GM19395 (cell line): ENCODE results near the gene FNDC3B.
"Not testable (repeated sequence)": the region's sequence is repeated elsewhere in the genome, so short reads cannot be mapped to it uniquely, and the experiment has no call there.

Experiments
- ATAC-seq: cut with Tn5 transposase; IDR thresholded peaks from one replicate; pipeline ENCODE4 v1.9.1; 2021; ENCODE audit warnings: mild to moderate bottlenecking, moderate library complexity; ENCODE audit not compliant: unreplicated experiment

Gene FNDC3B

DNA sequence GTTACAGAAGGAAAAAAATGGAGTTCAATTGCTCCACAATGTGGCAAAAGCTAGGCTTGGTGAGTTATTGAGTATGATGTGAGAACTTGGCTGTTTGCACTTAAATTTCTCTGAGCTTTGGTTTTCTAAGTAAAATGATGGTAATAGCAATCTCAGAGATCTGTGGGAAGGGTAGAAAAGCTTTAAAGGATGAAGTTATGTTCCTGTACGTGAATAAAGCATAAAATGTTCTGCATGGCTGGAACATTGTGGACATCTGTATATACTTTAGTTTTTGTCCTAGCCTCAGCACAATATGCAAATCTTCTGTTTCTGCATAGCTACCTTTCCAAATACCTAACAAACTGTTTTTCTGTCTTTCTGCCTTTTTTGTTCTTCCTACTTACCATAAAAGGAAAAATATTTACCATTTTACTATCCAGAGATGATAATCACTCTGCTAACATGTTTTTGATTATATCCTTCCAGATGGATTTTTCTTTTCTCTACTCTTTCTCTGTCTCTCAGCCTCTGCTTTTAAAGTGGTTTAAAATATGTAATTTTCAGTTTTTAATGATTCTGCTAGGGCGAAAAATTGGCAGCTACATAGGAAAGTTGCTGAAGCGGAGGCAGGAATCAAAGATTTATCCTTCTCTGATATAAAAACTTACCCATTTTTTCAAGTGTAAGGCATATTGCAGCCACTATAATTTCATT lies 188.1 kb downstream of the FNDC3B start:
- no peak for ATAC-seq

DNA sequence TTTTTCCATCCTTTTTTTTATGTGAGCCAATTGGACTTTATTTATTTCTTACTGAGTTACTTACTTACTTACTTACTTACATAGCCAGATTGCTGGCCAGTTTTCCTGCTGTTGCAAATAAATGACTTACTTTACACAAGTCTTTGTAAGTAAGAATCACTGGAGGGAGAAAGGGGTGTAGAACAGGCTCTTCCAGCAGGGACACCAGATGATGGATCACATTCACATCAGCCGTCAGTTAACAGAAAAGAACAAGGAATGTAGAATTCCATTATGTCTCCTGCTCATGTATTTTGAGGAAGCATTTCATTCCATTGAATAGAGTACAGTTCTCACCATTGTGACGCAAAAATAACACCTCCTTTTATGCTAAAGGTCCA lies 188.6 kb downstream of the FNDC3B start:
- no peak for ATAC-seq

DNA sequence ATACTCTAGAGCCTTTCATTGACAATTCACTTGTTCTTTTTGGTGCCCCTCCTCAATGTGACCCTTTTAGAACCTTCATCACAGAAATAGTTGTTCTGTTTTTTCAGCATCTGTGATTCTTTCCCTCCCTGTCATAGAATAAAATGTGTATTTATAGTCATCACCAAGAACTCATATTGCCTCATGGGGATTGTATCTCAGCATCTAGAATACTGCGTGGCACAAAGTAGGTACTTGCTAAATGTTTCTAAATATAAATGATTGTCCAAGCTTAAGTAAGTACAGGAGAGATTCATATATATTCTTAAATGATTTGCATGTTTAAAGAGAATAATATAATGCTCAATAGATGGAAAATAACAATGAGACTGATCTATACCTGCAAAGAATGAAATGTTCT lies 190.1 kb downstream of the FNDC3B start:
- ATAC-seq = no peak

GRCh38 chr3:172231318-172231901 lies 192.0 kb downstream of the FNDC3B start:
- ATAC-seq = no peak

GRCh38 chr3:172232579-172233212 lies 193.3 kb downstream of the FNDC3B start:
- no peak for ATAC-seq

- no peak for ATAC-seq
These were observed 194.3 kb downstream of the FNDC3B start for GRCh38 chr3:172233474-172234277.

GRCh38 chr3:172235698-172236097 lies 196.3 kb downstream of the FNDC3B start:
- no peak for ATAC-seq

DNA sequence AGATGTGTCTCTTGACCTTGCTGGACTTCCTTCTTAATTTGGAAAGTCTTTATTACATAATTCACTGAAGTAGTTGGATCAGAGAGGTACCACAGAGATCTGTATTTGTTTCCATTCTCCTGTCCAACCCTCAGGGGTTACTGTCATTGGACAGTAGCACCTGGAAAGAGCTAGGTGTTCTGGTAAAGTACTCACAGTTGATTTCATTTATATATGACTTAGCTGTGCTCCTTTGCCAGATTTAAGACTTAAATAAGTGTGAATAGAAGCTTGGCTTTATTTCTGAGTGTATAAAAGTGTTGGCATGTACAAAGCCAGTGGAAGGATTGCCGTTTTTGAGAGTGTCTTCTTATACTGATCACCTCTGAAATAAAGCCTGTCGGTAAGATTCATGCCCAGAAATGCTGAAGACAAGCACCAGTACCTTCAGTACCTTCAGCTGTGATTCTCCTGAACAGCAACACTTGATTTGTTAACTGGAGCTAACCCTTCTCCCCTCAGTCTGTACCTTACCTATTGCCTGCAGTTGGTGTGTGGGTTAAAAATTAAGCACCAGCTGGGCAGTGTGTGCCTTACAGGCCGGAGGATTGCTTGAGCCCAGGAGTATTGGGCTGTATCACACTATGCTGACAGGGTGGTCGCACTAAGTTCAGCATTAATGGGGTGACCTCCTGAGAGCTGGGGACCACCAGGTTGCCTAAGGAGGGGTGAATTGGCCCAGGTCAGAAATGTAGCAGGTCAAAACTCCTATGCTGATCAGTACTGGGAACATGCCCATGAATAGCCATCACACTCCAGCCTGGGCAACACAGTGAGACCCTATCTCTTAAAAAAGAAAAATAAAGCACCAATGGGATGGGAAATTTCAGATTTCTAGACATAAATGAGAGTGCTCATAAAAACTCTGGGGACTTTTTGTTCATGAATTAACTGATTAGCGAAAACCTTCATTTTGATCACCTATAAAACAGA lies 197.7 kb downstream of the FNDC3B start:
- no peak for ATAC-seq

DNA sequence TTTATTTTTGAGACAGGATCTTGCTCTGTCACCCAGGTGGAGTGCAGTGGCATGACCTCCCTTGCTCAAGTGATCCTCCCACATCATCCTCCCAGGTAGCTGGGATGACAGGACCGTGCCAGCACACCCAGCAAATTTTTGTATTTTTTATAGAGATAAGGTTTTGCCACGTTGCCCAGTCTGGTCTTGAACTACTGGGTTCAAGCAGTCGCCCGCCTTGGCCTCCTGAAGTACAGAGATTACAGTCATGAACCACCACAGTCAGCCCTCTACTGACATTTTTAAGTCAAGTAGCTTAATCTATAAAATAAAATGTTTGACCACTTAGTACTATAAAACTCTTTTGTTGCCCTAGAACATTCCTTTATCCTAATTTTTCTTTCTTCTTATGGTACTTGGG lies 198.8 kb downstream of the FNDC3B start:
- ATAC-seq = no peak

GRCh38 chr3:172239218-172239790 lies 199.9 kb downstream of the FNDC3B start:
- ATAC-seq = no peak

- no peak for ATAC-seq
These were observed 202.0 kb downstream of the FNDC3B start for GRCh38 chr3:172241405-172241804.

- ATAC-seq = not testable (repeated sequence)
These were observed 203.1 kb downstream of the FNDC3B start for GRCh38 chr3:172242471-172242870.

- ATAC-seq = not testable (repeated sequence)
These were observed 204.0 kb downstream of the FNDC3B start for GRCh38 chr3:172243376-172243775.

DNA sequence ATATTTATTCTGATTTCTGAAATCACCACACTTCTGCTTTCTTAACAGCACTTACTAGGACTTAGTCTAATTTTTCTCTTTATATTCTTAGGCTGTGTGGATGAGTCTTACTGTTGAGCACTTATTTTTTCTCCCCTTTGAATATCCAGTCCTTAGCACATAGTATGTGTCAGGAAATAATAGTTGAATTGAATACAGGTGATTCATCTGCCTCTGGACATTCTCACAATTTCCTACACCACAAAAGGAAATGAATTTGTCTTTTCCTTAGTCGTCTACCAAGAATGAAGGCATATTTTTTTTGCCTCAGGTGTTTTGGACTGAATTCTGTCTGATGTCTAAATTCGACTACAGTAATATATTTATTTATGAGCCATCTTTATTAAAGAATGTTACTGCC lies 204.6 kb downstream of the FNDC3B start:
- no peak for ATAC-seq

DNA sequence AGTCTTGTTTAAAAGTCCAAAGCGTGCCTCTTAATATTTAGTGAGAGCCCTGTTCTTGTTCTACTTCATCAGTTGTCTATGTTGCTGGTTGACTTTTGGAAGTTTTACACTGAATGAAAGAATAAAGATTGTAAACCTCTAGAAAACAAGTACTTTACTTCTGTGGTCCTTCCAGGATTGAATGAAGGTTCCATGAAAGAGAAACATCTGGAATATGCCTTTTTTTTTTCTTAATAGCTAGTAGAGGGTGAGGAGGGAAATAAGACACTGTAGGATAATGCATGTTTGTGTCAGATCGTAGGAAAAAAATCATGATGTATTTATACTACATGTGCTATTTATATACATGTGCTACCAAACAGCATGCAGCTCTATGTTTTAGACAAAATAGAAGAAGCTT lies 205.9 kb downstream of the FNDC3B start:
- ATAC-seq = no peak

DNA sequence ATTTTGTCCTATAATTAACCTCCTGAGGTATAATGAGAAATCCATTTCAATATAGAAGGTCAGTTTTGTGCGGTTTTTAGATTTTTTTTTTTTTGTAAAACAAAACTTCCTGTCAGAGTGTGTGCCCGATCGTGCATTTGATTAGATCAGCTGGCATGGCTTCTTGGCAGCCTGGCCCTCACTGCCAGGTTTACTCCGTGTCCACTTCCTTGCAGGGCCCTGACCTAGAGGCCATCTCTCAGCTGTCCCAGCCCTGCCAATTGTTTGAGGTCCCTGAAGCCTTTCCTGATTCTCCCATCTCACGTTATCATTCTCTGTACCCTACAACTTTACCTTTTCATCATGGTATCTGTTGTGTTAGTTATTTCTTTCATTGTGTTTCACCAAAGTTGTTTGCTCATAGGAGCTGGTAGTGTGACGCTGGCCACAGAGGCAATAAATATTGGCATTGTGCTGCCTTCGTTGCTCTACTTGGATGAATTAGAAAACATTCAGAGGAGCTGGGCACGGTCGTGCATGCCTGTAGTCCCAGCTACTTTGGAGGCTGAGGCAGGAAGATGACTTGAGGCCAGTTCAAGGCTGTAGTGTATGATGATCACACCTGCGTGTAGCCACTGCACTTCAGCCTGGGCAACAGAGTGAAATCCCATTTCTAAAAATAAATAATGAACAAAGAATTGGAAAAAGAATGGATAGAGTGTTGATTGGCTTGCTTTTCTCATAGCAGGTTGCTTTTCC lies 206.9 kb downstream of the FNDC3B start:
- no peak for ATAC-seq

- no peak for ATAC-seq
These were observed 208.3 kb downstream of the FNDC3B start for GRCh38 chr3:172247525-172248274.

- ATAC-seq = no peak
These were observed 209.7 kb downstream of the FNDC3B start for GRCh38 chr3:172249039-172249438.

- ATAC-seq = no peak
These were observed 211.8 kb downstream of the FNDC3B start for GRCh38 chr3:172251211-172251610.
